ENCODE measurements around the gene CR2. TPM values are rescaled to one million over a fixed set of nuclear protein-coding genes. Genes with fewer than 3 reads are reported as not detected.

CR2 gene
- total RNA-seq, 1 experiment from 2014 or later = 1.8 TPM

- Histone ChIP-seq H2BK15ac (ENCODE audit: low read depth, low read length) (no peak overlapping the region), H4K8ac (replicated peaks; ENCODE audit: insufficient read length, low read depth, low read length) (no peak overlapping the region), H2BK120ac (ENCODE audit: low read depth, low read length, poor library complexity, severe bottlenecking) (no peak overlapping the region), H2AK5ac (ENCODE audit: insufficient read length, low read length) (no peak overlapping the region), H3K79me1 (ENCODE audit: insufficient read depth, low read depth, low read length, poor library complexity, severe bottlenecking) (no peaks in the 10 kb centered on the region), H4K91ac (ENCODE audit: insufficient read length, low read depth, low read length) (no peak overlapping the region), H3K4me2 (ENCODE audit: insufficient read depth, insufficient read length, low read length) (no peak overlapping the region), H3K9ac (ENCODE audit: extremely low read depth, insufficient read length, low read length) (no peak overlapping the region), H3K18ac (ENCODE audit: insufficient read length, low read depth, low read length) (no peak overlapping the region), H3K4ac (ENCODE audit: low read depth, low read length) (no peak overlapping the region), H2BK20ac (ENCODE audit: low read depth, low read length, poor library complexity, severe bottlenecking) (no peak overlapping the region), H2BK5ac (ENCODE audit: insufficient read length, low read length) (no peak overlapping the region), H3T11ph (ENCODE audit: low read length) (no peak overlapping the region), H4K20me1 (ENCODE audit: control insufficient read depth, insufficient read depth, insufficient read length) (no peaks in the 10 kb centered on the region), H3K27ac (ENCODE audit: insufficient read length, low read depth, low read length) (no peak overlapping the region), H4K5ac (ENCODE audit: insufficient read length, low read depth, low read length) (no peak overlapping the region), H3K4me1 (ENCODE audit: insufficient read depth, low read length) (no peaks in the 10 kb centered on the region; the same call in 1 of the 2 replicates), H3K79me2 (ENCODE audit: insufficient read depth, low read length) (no peaks in the 10 kb centered on the region), H3K9me3 (ENCODE audit: control insufficient read depth, low read depth, low read length) (no peaks in the 10 kb centered on the region), H3K23me2 (ENCODE audit: insufficient read length, low read depth, low read length, poor library complexity, severe bottlenecking) (no peaks in the 10 kb centered on the region), H3K56ac (ENCODE audit: insufficient read length, low read depth, low read length) (no peak overlapping the region), H3K14ac (ENCODE audit: insufficient read depth, low read length) (no peak overlapping the region), H2BK12ac (ENCODE audit: insufficient read length, low read depth, low read length) (no peak overlapping the region), H3K23ac (ENCODE audit: insufficient read length, low read depth, low read length) (no peak overlapping the region), H3K27me3 (ENCODE audit: insufficient read depth, low read length) (0 out of 2 replicates have a peak, but pooled peaks cover 2% of the 10 kb centered on the region), H2AFZ (ENCODE audit: low read length) (no peak overlapping the region)
- H3K4me3 Mint-ChIP-seq = no peak overlapping the region
- H3K4me1 Mint-ChIP-seq = peaks cover 14 to 15% of the 10 kb centered on the region in 2 experiments
- WGBS (ENCODE audit: extremely low coverage, insufficient read length, low lambda C conversion rate) = no CpG with 5 or more reads among the region's 17 CpGs
- DNase-seq = no peak
- H3K27ac Mint-ChIP-seq = no peak overlapping the region
- TF ChIP-seq CTCF (conservative IDR thresholded peaks at IDR 0.05) = no peak
- H3K27me3 Mint-ChIP-seq (ENCODE audit: low read depth) = peaks cover 14% of the 10 kb centered on the region
- peaks cover 0 to 11% (median 5%) of the 10 kb centered on the region in 3 experiments; a peak in 5 of 7 replicates for H3K36me3 Mint-ChIP-seq (ENCODE audit: insufficient read depth in 1 of 3, low read depth in 3 of 3)
- H3K9me3 Mint-ChIP-seq = peaks cover 11 to 15% of the 10 kb centered on the region in 2 experiments
Measured at GRCh38 chr1:207424570-207425131, 29.5 kb upstream of the CR2 start.

Measured in H9 (cell line).